K562 (cell line): ENCODE results near the gene ZDHHC14. TPM values are rescaled to one million over a fixed set of nuclear protein-coding genes. Genes with fewer than 3 reads are reported as not detected.

Experiments used
- CEBPG ChIP-seq, 3 experiments: fragments of 200-800 bp in 1 of 3; sonication (Bioruptor generic) in 1 of 3; sonication (generic) in 1 of 3; formaldehyde crosslinking in 1 of 3; IDR thresholded peaks in 2 of 3; conservative IDR thresholded peaks in 1 of 3; 2 replicates each; pipeline versions ENCODE4 v1.6.1 to v1.8.0; 2016 to 2022; ENCODE audit warnings: missing compliant biosample characterization in 2 of 3, missing genetic modification characterization in 2 of 3, mild to moderate bottlenecking in 1 of 3, missing genetic modification reagents in 1 of 3
- COPS2 ChIP-seq: fragments of 450-650 bp; conservative IDR thresholded peaks from 2 replicates; pipeline ENCODE4 v1.6.1; 2016; ENCODE audit warnings: mild to moderate bottlenecking, moderate library complexity
- HDAC6 ChIP-seq: IDR thresholded peaks from 2 replicates; pipeline ENCODE4 v1.6.1; 2012; ENCODE audit warnings: low read depth, mild to moderate bottlenecking, control low read depth, inconsistent platforms, low read length, moderate library complexity
- KLF1 ChIP-seq: fragments of 450-650 bp; IDR thresholded peaks from 2 replicates; pipeline ENCODE4 v1.6.1; 2016; ENCODE audit warnings: missing genetic modification characterization, missing compliant biosample characterization
- MAFG ChIP-seq: fragments of 450-650 bp; conservative IDR thresholded peaks from 2 replicates; pipeline ENCODE4 v1.6.1; 2016; ENCODE audit warnings: missing genetic modification characterization, missing compliant biosample characterization
- SMARCA4 ChIP-seq: fragments of 450-650 bp; IDR thresholded peaks from 2 replicates; pipeline ENCODE4 v1.6.1; 2016
- ZBTB1 ChIP-seq: sonication (generic); formaldehyde crosslinking; IDR thresholded peaks from 2 replicates; pipeline ENCODE4 v1.8.1; 2023; ENCODE audit warnings: missing genetic modification reagents, low read depth, mild to moderate bottlenecking, borderline replicate concordance
- polyA plus RNA-seq, 8 experiments: library from polyadenylated mRNA; depleted of rRNA in 4 of 8; stranded (reverse) in 5 of 8; unstranded in 3 of 8; fragments of >200 nt; fragmentation: Nextera tagmentation in 2 of 8; fragmentation: Illumina TruSeq in 1 of 8; extraction: Ambion mirVana in 2 of 8; extraction: Trizol in 1 of 8; gene quantifications; 2 replicates each; pipeline versions ENCODE4 v1.2.1 to v1.2.3, GENCODE V29; 2011 to 2014; ENCODE audit warnings: inconsistent platforms in 1 of 8, missing spikeins in 1 of 8
- total RNA-seq, 7 experiments: library from RNA; depleted of rRNA in 6 of 7; stranded (reverse); fragments of >200 nt in 6 of 7; fragmentation: Illumina TruSeq in 2 of 7; extraction: Trizol in 2 of 7; gene quantifications; 2 replicates each; pipeline versions ENCODE4 v1.2.1 to v1.2.3, GENCODE V29; 2011 to 2021; ENCODE audit warnings: low replicate concordance in 1 of 7
- TF ChIP-seq, protein P1 (sequence below): sonication (generic); formaldehyde crosslinking; IDR thresholded peaks from 2 replicates; pipeline ENCODE4 v1.8.0; 2022; ENCODE audit warnings: missing genetic modification reagents, mild to moderate bottlenecking, borderline replicate concordance
- TF ChIP-seq, protein P2 (sequence below), 2 experiments: fragments of 450-650 bp in 1 of 2; sonication (generic) in 1 of 2; formaldehyde crosslinking in 1 of 2; IDR thresholded peaks; 2 replicates each; pipeline versions ENCODE4 v1.7.1 to v1.9.0; 2016 to 2022; ENCODE audit warnings: inconsistent platforms in 1 of 2, mild to moderate bottlenecking in 1 of 2, missing genetic modification reagents in 1 of 2
- TF ChIP-seq, protein P3 (sequence below): fragments of 250-450 bp; sonication (Bioruptor Pico); IDR thresholded peaks from 2 replicates; pipeline ENCODE4 v1.4.0; 2020; ENCODE audit warnings: mild to moderate bottlenecking, moderate library complexity

Gene ZDHHC14
- total and polyA plus RNA-seq, 9 of the 15 experiments (the other 6 are each of a cell fraction or from before 2014, with no cell fraction given): 0.92 to 23.1 (median 13.8) TPM

- TF ChIP-seq, protein P1, sequence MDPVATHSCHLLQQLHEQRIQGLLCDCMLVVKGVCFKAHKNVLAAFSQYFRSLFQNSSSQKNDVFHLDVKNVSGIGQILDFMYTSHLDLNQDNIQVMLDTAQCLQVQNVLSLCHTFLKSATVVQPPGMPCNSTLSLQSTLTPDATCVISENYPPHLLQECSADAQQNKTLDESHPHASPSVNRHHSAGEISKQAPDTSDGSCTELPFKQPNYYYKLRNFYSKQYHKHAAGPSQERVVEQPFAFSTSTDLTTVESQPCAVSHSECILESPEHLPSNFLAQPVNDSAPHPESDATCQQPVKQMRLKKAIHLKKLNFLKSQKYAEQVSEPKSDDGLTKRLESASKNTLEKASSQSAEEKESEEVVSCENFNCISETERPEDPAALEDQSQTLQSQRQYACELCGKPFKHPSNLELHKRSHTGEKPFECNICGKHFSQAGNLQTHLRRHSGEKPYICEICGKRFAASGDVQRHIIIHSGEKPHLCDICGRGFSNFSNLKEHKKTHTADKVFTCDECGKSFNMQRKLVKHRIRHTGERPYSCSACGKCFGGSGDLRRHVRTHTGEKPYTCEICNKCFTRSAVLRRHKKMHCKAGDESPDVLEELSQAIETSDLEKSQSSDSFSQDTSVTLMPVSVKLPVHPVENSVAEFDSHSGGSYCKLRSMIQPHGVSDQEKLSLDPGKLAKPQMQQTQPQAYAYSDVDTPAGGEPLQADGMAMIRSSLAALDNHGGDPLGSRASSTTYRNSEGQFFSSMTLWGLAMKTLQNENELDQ (CRISPR knock-in tag): no peak
- TF ChIP-seq ZBTB1 (CRISPR knock-in tag) (no peak), HDAC6 (no peak), CEBPG (CRISPR knock-in tag; IDR thresholded peaks at IDR 0.05) (peak; percentile 73), CEBPG (tag; conservative IDR thresholded peaks at IDR 0.05 in 1 of 2, IDR thresholded peaks at IDR 0.05 in 1 of 2) (peak; percentile 75 to 81), COPS2 (no peak), KLF1 (tag) (no peak), MAFG (no peak), SMARCA4 (peak; percentile 20; the same call in 1 of the 2 replicates)
- TF ChIP-seq, protein P2, sequence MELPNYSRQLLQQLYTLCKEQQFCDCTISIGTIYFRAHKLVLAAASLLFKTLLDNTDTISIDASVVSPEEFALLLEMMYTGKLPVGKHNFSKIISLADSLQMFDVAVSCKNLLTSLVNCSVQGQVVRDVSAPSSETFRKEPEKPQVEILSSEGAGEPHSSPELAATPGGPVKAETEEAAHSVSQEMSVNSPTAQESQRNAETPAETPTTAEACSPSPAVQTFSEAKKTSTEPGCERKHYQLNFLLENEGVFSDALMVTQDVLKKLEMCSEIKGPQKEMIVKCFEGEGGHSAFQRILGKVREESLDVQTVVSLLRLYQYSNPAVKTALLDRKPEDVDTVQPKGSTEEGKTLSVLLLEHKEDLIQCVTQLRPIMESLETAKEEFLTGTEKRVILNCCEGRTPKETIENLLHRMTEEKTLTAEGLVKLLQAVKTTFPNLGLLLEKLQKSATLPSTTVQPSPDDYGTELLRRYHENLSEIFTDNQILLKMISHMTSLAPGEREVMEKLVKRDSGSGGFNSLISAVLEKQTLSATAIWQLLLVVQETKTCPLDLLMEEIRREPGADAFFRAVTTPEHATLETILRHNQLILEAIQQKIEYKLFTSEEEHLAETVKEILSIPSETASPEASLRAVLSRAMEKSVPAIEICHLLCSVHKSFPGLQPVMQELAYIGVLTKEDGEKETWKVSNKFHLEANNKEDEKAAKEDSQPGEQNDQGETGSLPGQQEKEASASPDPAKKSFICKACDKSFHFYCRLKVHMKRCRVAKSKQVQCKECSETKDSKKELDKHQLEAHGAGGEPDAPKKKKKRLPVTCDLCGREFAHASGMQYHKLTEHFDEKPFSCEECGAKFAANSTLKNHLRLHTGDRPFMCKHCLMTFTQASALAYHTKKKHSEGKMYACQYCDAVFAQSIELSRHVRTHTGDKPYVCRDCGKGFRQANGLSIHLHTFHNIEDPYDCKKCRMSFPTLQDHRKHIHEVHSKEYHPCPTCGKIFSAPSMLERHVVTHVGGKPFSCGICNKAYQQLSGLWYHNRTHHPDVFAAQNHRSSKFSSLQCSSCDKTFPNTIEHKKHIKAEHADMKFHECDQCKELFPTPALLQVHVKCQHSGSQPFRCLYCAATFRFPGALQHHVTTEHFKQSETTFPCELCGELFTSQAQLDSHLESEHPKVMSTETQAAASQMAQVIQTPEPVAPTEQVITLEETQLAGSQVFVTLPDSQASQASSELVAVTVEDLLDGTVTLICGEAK (IDR thresholded peaks at IDR 0.05): peak; percentile 71; the same call in 1 of the 2 replicates
- TF ChIP-seq, protein P2 (CRISPR knock-in tag; IDR thresholded peaks at IDR 0.05): no peak
- TF ChIP-seq, protein P3, sequence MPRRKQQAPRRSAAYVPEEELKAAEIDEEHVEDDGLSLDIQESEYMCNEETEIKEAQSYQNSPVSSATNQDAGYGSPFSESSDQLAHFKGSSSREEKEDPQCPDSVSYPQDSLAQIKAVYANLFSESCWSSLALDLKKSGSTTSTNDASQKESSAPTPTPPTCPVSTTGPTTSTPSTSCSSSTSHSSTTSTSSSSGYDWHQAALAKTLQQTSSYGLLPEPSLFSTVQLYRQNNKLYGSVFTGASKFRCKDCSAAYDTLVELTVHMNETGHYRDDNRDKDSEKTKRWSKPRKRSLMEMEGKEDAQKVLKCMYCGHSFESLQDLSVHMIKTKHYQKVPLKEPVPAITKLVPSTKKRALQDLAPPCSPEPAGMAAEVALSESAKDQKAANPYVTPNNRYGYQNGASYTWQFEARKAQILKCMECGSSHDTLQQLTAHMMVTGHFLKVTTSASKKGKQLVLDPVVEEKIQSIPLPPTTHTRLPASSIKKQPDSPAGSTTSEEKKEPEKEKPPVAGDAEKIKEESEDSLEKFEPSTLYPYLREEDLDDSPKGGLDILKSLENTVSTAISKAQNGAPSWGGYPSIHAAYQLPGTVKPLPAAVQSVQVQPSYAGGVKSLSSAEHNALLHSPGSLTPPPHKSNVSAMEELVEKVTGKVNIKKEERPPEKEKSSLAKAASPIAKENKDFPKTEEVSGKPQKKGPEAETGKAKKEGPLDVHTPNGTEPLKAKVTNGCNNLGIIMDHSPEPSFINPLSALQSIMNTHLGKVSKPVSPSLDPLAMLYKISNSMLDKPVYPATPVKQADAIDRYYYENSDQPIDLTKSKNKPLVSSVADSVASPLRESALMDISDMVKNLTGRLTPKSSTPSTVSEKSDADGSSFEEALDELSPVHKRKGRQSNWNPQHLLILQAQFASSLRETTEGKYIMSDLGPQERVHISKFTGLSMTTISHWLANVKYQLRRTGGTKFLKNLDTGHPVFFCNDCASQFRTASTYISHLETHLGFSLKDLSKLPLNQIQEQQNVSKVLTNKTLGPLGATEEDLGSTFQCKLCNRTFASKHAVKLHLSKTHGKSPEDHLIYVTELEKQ: no peak
Measured at GRCh38 chr6:157535340-157536222, 154.6 kb downstream of the ZDHHC14 start (continued).
